Panc1 (cell line): ENCODE measurements around the gene SMARCB1.

Experiments
- CTCF ChIP-seq: fragments of 450-650 bp; IDR thresholded peaks from 2 replicates; pipeline ENCODE4 v1.5.1; 2017; ENCODE audit warnings: mild to moderate bottlenecking
- POLR2AphosphoS5 ChIP-seq: IDR thresholded peaks from 2 replicates; pipeline ENCODE4 v1.6.1; 2012; ENCODE audit warnings: mild to moderate bottlenecking, low read depth, low read length, moderate library complexity
- REST ChIP-seq, 2 experiments: IDR thresholded peaks; 2 replicates each; pipeline ENCODE4 v1.6.1; 2011 to 2012; ENCODE audit warnings: low read depth in 2 of 2, control low read depth in 1 of 2, low read length in 1 of 2, mild to moderate bottlenecking in 1 of 2, moderate library complexity in 1 of 2; ENCODE audit not compliant: insufficient read depth in 1 of 2
- SIN3A ChIP-seq: IDR thresholded peaks from 2 replicates; pipeline ENCODE4 v1.6.1; 2012; ENCODE audit warnings: low read depth, mild to moderate bottlenecking, low read length, moderate library complexity, borderline replicate concordance; ENCODE audit not compliant: insufficient read depth
- TCF7L2 ChIP-seq: IDR thresholded peaks from 2 replicates; pipeline ENCODE4 v1.6.1; 2011; ENCODE audit warnings: mild to moderate bottlenecking, low read depth, low read length, inconsistent platforms

- TF ChIP-seq CTCF (no peak), TCF7L2 (no peak), POLR2AphosphoS5 (no peak), SIN3A (no peak), REST (IDR thresholded peaks at IDR 0.05; ENCODE audit: insufficient read depth in 1 of 2, low read depth in 2 of 2, low read length in 1 of 2) (no peak)
Observed at GRCh38 chr22:23754220-23754919, 32.4 kb upstream of the SMARCB1 start, which contains the start of gene VPREB3.
